GM23338 (cell line): ENCODE data around the gene PRR19. TPM values are rescaled to one million over a fixed set of nuclear protein-coding genes. Genes with fewer than 3 reads are reported as not detected.

Experiments
- ATAC-seq: fragments of 200-7000 bp; cut with Tn5 transposase; 3 replicates; pipeline ENCODE4 v1.9.1; 2020
- DNase-seq: peaks from one replicate; pipeline ENCODE4 v3.0.0-alpha.2; 2015; ENCODE audit warnings: low spot score
- H2AFZ ChIP-seq: fragments of 200-600 bp; sonication (generic); 2 replicates; pipeline ENCODE4 v1.8.0; 2016; ENCODE audit warnings: antibody characterized with exemption, mild to moderate bottlenecking, moderate library complexity
- H3F3A ChIP-seq: fragments of 200-600 bp; sonication (generic); replicated peaks from 2 replicates; pipeline ENCODE4 v1.8.0; 2017; ENCODE audit warnings: antibody characterized with exemption, mixed run types, low read depth
- H3K27ac ChIP-seq: fragments of 200-600 bp; sonication (generic); 2 replicates; pipeline ENCODE4 v1.6.1; 2016; ENCODE audit warnings: low read depth
- H3K27me3 ChIP-seq: fragments of 200-600 bp; sonication (generic); 2 replicates; pipeline ENCODE4 v1.8.0; 2016; ENCODE audit warnings: mild to moderate bottlenecking, mixed run types, moderate library complexity; ENCODE audit not compliant: insufficient read depth
- H3K36me3 ChIP-seq: fragments of 200-600 bp; sonication (generic); 2 replicates; pipeline ENCODE4 v1.8.0; 2016; ENCODE audit warnings: mild to moderate bottlenecking; ENCODE audit not compliant: insufficient read depth
- H3K4me1 ChIP-seq: fragments of 200-600 bp; sonication (generic); 2 replicates; pipeline ENCODE4 v1.8.0; 2016; ENCODE audit warnings: mild to moderate bottlenecking, moderate library complexity; ENCODE audit not compliant: insufficient read depth
- H3K4me2 ChIP-seq: fragments of 200-600 bp; sonication (generic); 2 replicates; pipeline ENCODE4 v1.7.1; 2017; ENCODE audit warnings: mixed run types
- H3K4me3 ChIP-seq: fragments of 200-600 bp; sonication (generic); 2 replicates; pipeline ENCODE4 v1.6.1; 2016; ENCODE audit warnings: mixed run types
- H3K79me2 ChIP-seq: fragments of 200-600 bp; sonication (generic); replicated peaks from 2 replicates; pipeline ENCODE4 v1.8.0; 2017; ENCODE audit warnings: mild to moderate bottlenecking; ENCODE audit not compliant: insufficient read depth
- H3K9me2 ChIP-seq: fragments of 200-600 bp; sonication (generic); 2 replicates; pipeline ENCODE4 v1.8.0; 2017; ENCODE audit not compliant: insufficient read depth
- H4K20me1 ChIP-seq: fragments of 200-600 bp; sonication (generic); replicated peaks from 2 replicates; pipeline ENCODE4 v1.8.0; 2017; ENCODE audit warnings: mild to moderate bottlenecking; ENCODE audit not compliant: insufficient read depth
- H3K27ac Mint-ChIP-seq: 2 replicates; pipeline ENCODE4 v1.8.0; 2020; ENCODE audit warnings: inconsistent platforms, mild to moderate bottlenecking, moderate library complexity, mixed read lengths
- H3K27me3 Mint-ChIP-seq: 3 replicates; pipeline ENCODE4 v1.8.0; 2022; ENCODE audit warnings: low read depth, mild to moderate bottlenecking, moderate library complexity, mixed read lengths, inconsistent platforms; ENCODE audit not compliant: insufficient read depth, poor library complexity
- H3K36me3 Mint-ChIP-seq: 3 replicates; pipeline ENCODE4 v1.8.0; 2021; ENCODE audit warnings: low read depth, mild to moderate bottlenecking, inconsistent platforms, moderate library complexity, mixed read lengths
- H3K4me1 Mint-ChIP-seq: 3 replicates; pipeline ENCODE4 v1.8.0; 2020; ENCODE audit warnings: mild to moderate bottlenecking, inconsistent platforms, mixed read lengths
- H3K4me3 Mint-ChIP-seq: 3 replicates; pipeline ENCODE4 v1.8.0; 2021; ENCODE audit warnings: moderate library complexity, mild to moderate bottlenecking, inconsistent platforms, mixed read lengths
- H3K9me3 Mint-ChIP-seq: 3 replicates; pipeline ENCODE4 v1.8.0; 2020; ENCODE audit warnings: moderate library complexity, mild to moderate bottlenecking, inconsistent platforms, mixed read lengths
- CTCF ChIP-seq, 2 experiments: fragments of 200-600 bp in 1 of 2; sonication (generic) in 1 of 2; conservative IDR thresholded peaks; 2 replicates each; pipeline versions ENCODE4 v1.5.1 to v1.6.1; 2016 to 2017; ENCODE audit warnings: antibody characterized with exemption in 2 of 2, low read depth in 2 of 2, mild to moderate bottlenecking in 2 of 2, moderate library complexity in 1 of 2
- ETS1 ChIP-seq: IDR thresholded peaks from 2 replicates; pipeline ENCODE4 v1.6.1; 2016; ENCODE audit warnings: antibody characterized with exemption
- JUNB ChIP-seq: IDR thresholded peaks from one replicate; pipeline ENCODE4 v1.6.1; 2016; ENCODE audit warnings: antibody characterized with exemption; ENCODE audit not compliant: unreplicated experiment
- NANOG ChIP-seq: IDR thresholded peaks from 2 replicates; pipeline ENCODE4 v1.6.1; 2016; ENCODE audit warnings: antibody characterized with exemption, borderline replicate concordance
- POLR2AphosphoS5 ChIP-seq: IDR thresholded peaks from 2 replicates; pipeline ENCODE4 v1.6.1; 2016; ENCODE audit warnings: antibody characterized with exemption, low read depth
- REST ChIP-seq: IDR thresholded peaks from one replicate; pipeline ENCODE4 v1.6.1; 2018; ENCODE audit warnings: antibody characterized with exemption; ENCODE audit not compliant: unreplicated experiment
- STAT1 ChIP-seq: IDR thresholded peaks from one replicate; pipeline ENCODE4 v1.6.1; 2016; ENCODE audit warnings: antibody characterized with exemption; ENCODE audit not compliant: unreplicated experiment
- ZNF114 ChIP-seq: fragments of 250-450 bp; sonication (Bioruptor Pico); IDR thresholded peaks from 2 replicates; pipeline ENCODE4 v1.5.0; 2020; ENCODE audit warnings: mild to moderate bottlenecking, moderate library complexity
- ZNF331 ChIP-seq: fragments of 250-450 bp; sonication (Bioruptor Pico); IDR thresholded peaks from 2 replicates; pipeline ENCODE4 v1.5.0; 2020; ENCODE audit warnings: low read depth, mild to moderate bottlenecking, moderate library complexity
- ZNF462 ChIP-seq: fragments of 250-450 bp; sonication (Bioruptor Pico); IDR thresholded peaks from 2 replicates; pipeline ENCODE4 v1.5.0; 2020; ENCODE audit warnings: mild to moderate bottlenecking, moderate library complexity
- polyA plus RNA-seq: library from polyadenylated mRNA; unstranded; fragments of >200 nt; fragmentation: Nextera tagmentation; extraction: Ambion mirVana; gene quantifications from 2 replicates; pipeline ENCODE4 v1.2.1, GENCODE V29; 2016
- total RNA-seq: library from RNA; depleted of rRNA; stranded (reverse); fragments of >200 nt; shearing (Covaris generic); gene quantifications from 2 replicates; pipeline ENCODE4 v1.2.3, GENCODE V29; 2014

Gene PRR19
- total and polyA plus RNA-seq, 2 experiments from 2014 or later = 3.6 to 4.1 TPM

- Histone ChIP-seq H3K27ac (no peak overlapping the region), H2AFZ (no peak overlapping the region), H3K79me2 (no peaks in the 10 kb centered on the region), H3K4me3 (no peak overlapping the region), H3K4me2 (no peak overlapping the region), H3K27me3 (no peaks in the 10 kb centered on the region), H3K36me3 (no peaks in the 10 kb centered on the region; the same call in 1 of the 2 replicates), H3K4me1 (no peaks in the 10 kb centered on the region), H4K20me1 (peaks cover 7% of the 10 kb centered on the region; the same call in 1 of the 2 replicates), H3F3A (no peaks in the 10 kb centered on the region), H3K9me2 (no peaks in the 10 kb centered on the region)
- no peak overlapping the region for H3K4me3 Mint-ChIP-seq
- peaks cover 19% of the 10 kb centered on the region; the same call in 2 of the 3 replicates for H3K36me3 Mint-ChIP-seq
- no peak for DNase-seq
- H3K4me1 Mint-ChIP-seq = peaks cover 3% of the 10 kb centered on the region; the same call in 1 of the 3 replicates
- peaks cover 3% of the 10 kb centered on the region; the same call in 1 of the 3 replicates for H3K9me3 Mint-ChIP-seq
- H3K27me3 Mint-ChIP-seq = no peaks in the 10 kb centered on the region
- no peak for TF ChIP-seq REST
- no peak for TF ChIP-seq POLR2AphosphoS5
- no peak for TF ChIP-seq JUNB
- no peak for TF ChIP-seq ZNF462 (CRISPR knock-in tag)
- TF ChIP-seq ETS1 = no peak
- no peak for TF ChIP-seq NANOG
- TF ChIP-seq ZNF114 (CRISPR knock-in tag) = no peak
- no peak for TF ChIP-seq STAT1
- no peak for TF ChIP-seq ZNF331 (CRISPR knock-in tag)
- TF ChIP-seq CTCF (conservative IDR thresholded peaks at IDR 0.05; ENCODE audit: low read depth in 2 of 2) = no peak
- no peak overlapping the region; the same call in 1 of the 2 replicates for H3K27ac Mint-ChIP-seq
- no peak for ATAC-seq
These were observed 47.6 kb downstream of the PRR19 start for GRCh38 chr19:42349378-42350107.
